IPS-15b (cell line): ENCODE results near the gene SHCBP1.
"Not testable (repeated sequence)": the region's sequence is repeated elsewhere in the genome, so short reads cannot be mapped to it uniquely, and the experiment has no call there.

Experiments used
- H3K27me3 ChIP-seq: one replicate; pipeline ENCODE4 v1.6.1; 2013; ENCODE audit warnings: low read length; ENCODE audit not compliant: control insufficient read depth, insufficient read depth
- H3K36me3 ChIP-seq: one replicate; pipeline ENCODE4 v1.6.1; 2013; ENCODE audit warnings: low read length; ENCODE audit not compliant: control insufficient read depth, insufficient read depth
- H3K4me1 ChIP-seq: one replicate; pipeline ENCODE4 v1.6.1; 2013; ENCODE audit warnings: mild to moderate bottlenecking, low read length; ENCODE audit not compliant: control insufficient read depth, insufficient read depth
- H3K4me3 ChIP-seq: one replicate; pipeline ENCODE4 v1.5.1; 2013; ENCODE audit warnings: low read depth, low read length
- H3K9ac ChIP-seq: one replicate; pipeline ENCODE4 v1.6.1; 2013; ENCODE audit warnings: low read depth, mild to moderate bottlenecking, low read length
- H3K9me3 ChIP-seq: one replicate; pipeline ENCODE4 v1.6.1; 2013; ENCODE audit warnings: mild to moderate bottlenecking, low read length; ENCODE audit not compliant: control insufficient read depth, insufficient read depth

Gene SHCBP1

GRCh38 chr16:46568472-46569230 lies 52.5 kb downstream of the SHCBP1 start:
- Histone ChIP-seq H3K27me3 (no peaks in the 10 kb centered on the region), H3K4me3 (no peak overlapping the region)

GRCh38 chr16:46562979-46563378 lies 58.2 kb downstream of the SHCBP1 start:
- H3K36me3 ChIP-seq = no peaks in the 10 kb centered on the region
- no peak overlapping the region for H3K4me3 ChIP-seq
- no peaks in the 10 kb centered on the region for H3K9me3 ChIP-seq
- no peaks in the 10 kb centered on the region for H3K4me1 ChIP-seq
- no peak overlapping the region for H3K9ac ChIP-seq
- H3K27me3 ChIP-seq = no peaks in the 10 kb centered on the region

More at GRCh38 chr16:46568472-46569230, 52.5 kb downstream of the SHCBP1 start:
- Histone ChIP-seq H3K9ac (no peak overlapping the region), H3K4me1 (peaks cover 2% of the 10 kb centered on the region), H3K36me3 (no peaks in the 10 kb centered on the region), H3K9me3 (no peaks in the 10 kb centered on the region)

GRCh38 chr16:46558018-46558417 lies 63.2 kb downstream of the SHCBP1 start:
- H3K4me1 ChIP-seq = peaks cover 2% of the 10 kb centered on the region
- H3K9ac ChIP-seq = no peak overlapping the region
- H3K9me3 ChIP-seq = no peaks in the 10 kb centered on the region
- peaks cover 5% of the 10 kb centered on the region for H3K27me3 ChIP-seq
- no peaks in the 10 kb centered on the region for H3K36me3 ChIP-seq
- no peak overlapping the region for H3K4me3 ChIP-seq

GRCh38 chr16:46555951-46556350 lies 65.2 kb downstream of the SHCBP1 start:
- Histone ChIP-seq H3K4me3 (no peak overlapping the region), H3K36me3 (no peaks in the 10 kb centered on the region), H3K27me3 (peaks cover 5% of the 10 kb centered on the region), H3K9ac (no peak overlapping the region), H3K9me3 (no peaks in the 10 kb centered on the region), H3K4me1 (peaks cover 2% of the 10 kb centered on the region)

GRCh38 chr16:46554435-46554834 lies 66.7 kb downstream of the SHCBP1 start:
- not testable (repeated sequence) for H3K4me3 ChIP-seq, H3K27me3 ChIP-seq

GRCh38 chr16:46549477-46549876 lies 71.7 kb downstream of the SHCBP1 start:
- no peak overlapping the region for H3K4me3 ChIP-seq
- no peaks in the 10 kb centered on the region for H3K36me3 ChIP-seq
- H3K27me3 ChIP-seq = no peaks in the 10 kb centered on the region
- H3K9me3 ChIP-seq = no peaks in the 10 kb centered on the region
- no peak overlapping the region for H3K9ac ChIP-seq
- no peaks in the 10 kb centered on the region for H3K4me1 ChIP-seq

More at GRCh38 chr16:46554435-46554834, 66.7 kb downstream of the SHCBP1 start:
- H3K4me1 ChIP-seq, H3K36me3 ChIP-seq, H3K9me3 ChIP-seq, H3K9ac ChIP-seq: not testable (repeated sequence)
